Tibial artery (tissue), 4 donors: ENCODE measurements around the gene NUMA1.

Source experiments
- DNase-seq, 2 donors: peaks; one replicate each; pipeline ENCODE4 v3.0.0-alpha.2; 2019
- H3K27ac ChIP-seq, 2 donors: fragments of 200-600 bp; sonication (generic) in 1 of 2; 1 replicate in 1 of 2; 2 replicates in 1 of 2; pipeline ENCODE4 v1.5.1; 2018 to 2019; ENCODE audit warnings: mild to moderate bottlenecking in 1 of 2
- H3K27me3 ChIP-seq, 2 donors: fragments of 200-600 bp; sonication (generic) in 1 of 2; one replicate each; pipeline versions ENCODE4 v1.5.1 to v1.6.0; 2016 to 2019
- H3K36me3 ChIP-seq, 3 donors: fragments of 200-600 bp; sonication (generic) in 2 of 3; one replicate each; pipeline ENCODE4 v1.5.1; 2016 to 2019; ENCODE audit warnings: mild to moderate bottlenecking in 2 of 3
- H3K4me1 ChIP-seq, 4 donors: fragments of 200-600 bp; sonication (generic) in 2 of 4; 1 replicate in 3 of 4; 2 replicates in 1 of 4; pipeline ENCODE4 v1.5.1; 2016 to 2019
- H3K4me3 ChIP-seq, 2 donors: fragments of 200-600 bp; sonication (generic) in 1 of 2; 1 replicate in 1 of 2; 2 replicates in 1 of 2; pipeline ENCODE4 v1.5.1; 2018 to 2019; ENCODE audit warnings: mild to moderate bottlenecking in 2 of 2
- H3K9me3 ChIP-seq, 3 donors: fragments of 200-600 bp; sonication (generic) in 1 of 3; one replicate each; pipeline ENCODE4 v1.5.1; 2016 to 2019
- CTCF ChIP-seq, 2 experiments: fragments of 200-600 bp in 1 of 2; fragments of 450-650 bp in 1 of 2; IDR thresholded peaks; one replicate each; pipeline ENCODE4 v1.5.1; 2017 to 2019; ENCODE audit warnings: antibody characterized with exemption in 2 of 2, mild to moderate bottlenecking in 1 of 2, moderate library complexity in 1 of 2
- intact Hi-C: fragments of 100-400 bp; cut with DNase I; formaldehyde crosslinking; loops from one replicate; pipeline ENCODE4 v1.15.0; 2023; ENCODE audit warnings: low total_unique reads

Gene NUMA1

GRCh38 chr11:72103754-72104167 lies 23.4 kb upstream of the NUMA1 start:
- Histone ChIP-seq H3K27ac (peak overlapping the region; percentile 91 to 95), H3K4me3 (peak overlapping the region; percentile 79 to 92), H3K4me1 (peaks cover 0 to 36% (median 27%) of the 10 kb centered on the region in 4 donors), H3K27me3 (no peaks in the 10 kb centered on the region), H3K36me3 (peaks cover 7 to 30% (median 14%) of the 10 kb centered on the region in 3 donors), H3K9me3 (no peaks in the 10 kb centered on the region)
- intact Hi-C loops, result no loop called here
- no peak for TF ChIP-seq CTCF (IDR thresholded peaks at IDR 0.05)
- DNase-seq, result no peak

GRCh38 chr11:72102946-72103753 lies 22.8 kb upstream of the NUMA1 start, which contains the start of gene LAMTOR1:
LAMTOR1 (minus strand) TSS chr11:72103297; CDS start chr11:72103224, 73 bp downstream.
- intact Hi-C loops, result no loop called here
- Histone ChIP-seq H3K27ac (peak within 1 kb of the TSS; percentile 91 to 95), H3K36me3 (peaks cover 13 to 32% (median 15%) of the 10 kb centered on the region in 3 donors), H3K27me3 (no peaks in the 10 kb centered on the region), H3K9me3 (no peaks in the 10 kb centered on the region), H3K4me3 (peak within 1 kb of the TSS; percentile 79 to 92), H3K4me1 (peaks cover 0 to 36% (median 27%) of the 10 kb centered on the region in 4 donors)
- peak; percentile 44 to 76 for TF ChIP-seq CTCF (IDR thresholded peaks at IDR 0.05)
- DNase-seq, result peak; percentile 100

GRCh38 chr11:72102631-72102945 lies 22.2 kb upstream of the NUMA1 start:
- no peak for TF ChIP-seq CTCF (IDR thresholded peaks at IDR 0.05)
- peak overlapping the region; percentile 91 to 95 for H3K27ac ChIP-seq
- intact Hi-C loops, result no loop called here
- H3K27me3 ChIP-seq, result no peaks in the 10 kb centered on the region
- H3K36me3 ChIP-seq, result peaks cover 19 to 33% (median 20%) of the 10 kb centered on the region in 3 donors
- H3K4me3 ChIP-seq, result peak overlapping the region; percentile 79 to 92
- no peaks in the 10 kb centered on the region for H3K9me3 ChIP-seq
- DNase-seq, result no peak
- peaks cover 0 to 36% (median 27%) of the 10 kb centered on the region in 4 donors for H3K4me1 ChIP-seq

- Histone ChIP-seq H3K27me3 (no peaks in the 10 kb centered on the region), H3K9me3 (no peaks in the 10 kb centered on the region), H3K4me1 (peaks cover 0 to 36% (median 27%) of the 10 kb centered on the region in 4 donors), H3K4me3 (peak overlapping the region; percentile 79 to 92), H3K36me3 (peaks cover 23 to 34% (median 24%) of the 10 kb centered on the region in 3 donors), H3K27ac (peak overlapping the region; percentile 91 to 95)
- no peak for DNase-seq
- TF ChIP-seq CTCF (IDR thresholded peaks at IDR 0.05), result no peak
- intact Hi-C loops, result no loop called here
These were observed 21.8 kb upstream of the NUMA1 start for GRCh38 chr11:72102162-72102561.

- no peaks in the 10 kb centered on the region for H3K27me3 ChIP-seq
- intact Hi-C loops, result no loop called here
- DNase-seq, result no peak
- H3K4me1 ChIP-seq, result peaks cover 0 to 36% (median 27%) of the 10 kb centered on the region in 4 donors
- TF ChIP-seq CTCF (IDR thresholded peaks at IDR 0.05), result no peak
- no peak overlapping the region for H3K27ac ChIP-seq
- H3K4me3 ChIP-seq, result no peak overlapping the region
- H3K9me3 ChIP-seq, result no peaks in the 10 kb centered on the region
- H3K36me3 ChIP-seq, result peaks cover 28 to 51% (median 34%) of the 10 kb centered on the region in 3 donors
These were observed 20.1 kb upstream of the NUMA1 start for GRCh38 chr11:72100462-72100861.
